IMR-90 (cell line): ENCODE results near the gene CSGALNACT2.

Source experiments
- CTCF ChIP-seq: conservative IDR thresholded peaks from 2 replicates; pipeline ENCODE4 v1.5.1; 2012; ENCODE audit warnings: mild to moderate bottlenecking, low read depth, low read length, improper control_type of control experiment
- FOS ChIP-seq: fragments of 150-350 bp; IDR thresholded peaks from 2 replicates; pipeline ENCODE4 v1.6.1; 2016; ENCODE audit warnings: low read depth, low read length
- MAZ ChIP-seq: IDR thresholded peaks from 2 replicates; pipeline ENCODE4 v1.6.1; 2012; ENCODE audit warnings: low read depth, mild to moderate bottlenecking, low read length, improper control_type of control experiment, moderate library complexity, borderline replicate concordance
- POLR2A ChIP-seq: IDR thresholded peaks from 2 replicates; pipeline ENCODE4 v1.6.1; 2012; ENCODE audit warnings: mild to moderate bottlenecking, low read depth, low read length
- RAD21 ChIP-seq: IDR thresholded peaks from 2 replicates; pipeline ENCODE4 v1.6.1; 2012; ENCODE audit warnings: low read length, improper control_type of control experiment
- RCOR1 ChIP-seq: IDR thresholded peaks from 2 replicates; pipeline ENCODE4 v1.6.1; 2012; ENCODE audit warnings: mild to moderate bottlenecking, low read length, improper control_type of control experiment; ENCODE audit not compliant: insufficient replicate concordance
- RFX5 ChIP-seq: IDR thresholded peaks from 2 replicates; pipeline ENCODE4 v1.8.0; 2012; ENCODE audit warnings: low read depth, mild to moderate bottlenecking, low read length, moderate library complexity
- USF2 ChIP-seq: fragments of 150-350 bp; IDR thresholded peaks from 2 replicates; pipeline ENCODE4 v1.6.1; 2017; ENCODE audit warnings: mild to moderate bottlenecking, antibody characterized with exemption, low read length, low read depth

GRCh38 chr10:43176271-43176670 lies 38.0 kb downstream of the CSGALNACT2 start:
- TF ChIP-seq CTCF (no peak), POLR2A (no peak), RFX5 (no peak), RCOR1 (no peak), MAZ (no peak), USF2 (no peak), RAD21 (no peak), FOS (no peak)
